ENCODE results near the gene PLEKHA3. TPM values are rescaled to one million over a fixed set of nuclear protein-coding genes. Genes with fewer than 3 reads are reported as not detected.

Gene PLEKHA3
- total and polyA plus RNA-seq, 10 of the 15 experiments (the other 5 are each of a cell fraction or from before 2014, with no cell fraction given): 1.4 to 21.1 (median 7.4) TPM

- FAIRE-seq: peak; percentile 77
- CTCF ChIA-PET: interaction anchor here (0.6 to 2.7 kb wide), 19 partner anchors 10 to 370 kb away, joined by 3 to 15 read pairs (median 5); partner anchors contain the start of gene RBM45
- Histone ChIP-seq H3K79me2 (ENCODE audit: control insufficient read depth, insufficient read depth, low read length) (peaks cover 43% of the 10 kb centered on the region), H3K9ac (ENCODE audit: control insufficient read depth, insufficient read depth, low read length) (no peak overlapping the region), H3K36me3 (ENCODE audit: control insufficient read depth in 2 of 2, insufficient read depth in 2 of 2, low read length in 1 of 2) (no peaks in the 10 kb centered on the region; a peak in 1 of 4 replicates), H3K9me3 (replicated peaks; ENCODE audit: control insufficient read depth, insufficient read depth, low read length) (no peaks in the 10 kb centered on the region), H3K4me1 (ENCODE audit: control insufficient read depth, insufficient read depth, low read length) (peaks cover 7% of the 10 kb centered on the region; the same call in 1 of the 2 replicates), H3K27ac (ENCODE audit: control insufficient read depth, insufficient read depth) (no peak overlapping the region), H4K20me1 (ENCODE audit: control insufficient read depth, insufficient read depth) (no peaks in the 10 kb centered on the region), H3K4me2 (ENCODE audit: control insufficient read depth, insufficient read depth) (peak overlapping the region; percentile 69), H3K27me3 (replicated peaks in 1 of 2; ENCODE audit: control insufficient read depth in 2 of 2, insufficient read depth in 2 of 2, low read length in 1 of 2) (no peaks in the 10 kb centered on the region), H3K4me3 (peak overlapping the region; percentile 93), H2AFZ (ENCODE audit: control insufficient read depth, low read depth, low read length) (no peak overlapping the region)
- peak; percentile 54 for DNase-seq (ENCODE audit: low read depth, low spot score)
- ATAC-seq: peak; percentile 35
- BruUV-seq (replicated peaks): no TSS peak
- SMC1A ChIA-PET (ENCODE audit: uncharacterized antibody, unreplicated experiment): interaction anchor here (0.8 to 3.0 kb wide), 22 partner anchors 11 to 252 kb away, joined by 3 to 21 read pairs (median 5); no protein-coding TSS in a partner anchor
- in situ Hi-C loops (cut with MboI): no loop called here
- RAD21 ChIA-PET (ENCODE audit: unreplicated experiment): interaction anchor here (0.6 to 2.5 kb wide), 15 partner anchors 25 to 218 kb away, joined by 3 to 29 read pairs (median 3); partner anchors contain the start of genes PJVK and PRKRA
- intact Hi-C loops (cut with micrococcal nuclease; ENCODE audit: unreplicated experiment): loop anchor here (5.0 kb wide), 1 partner anchor 220 kb away; no protein-coding TSS in a partner anchor
- POLR2A ChIA-PET: interaction anchor here (0.6 to 2.5 kb wide), 17 partner anchors 22 to 1297 kb away, joined by 3 to 19 read pairs (median 5); partner anchors contain the start of genes PJVK and PRKRA
- 0% methylated on average over 4 of the region's 4 CpGs for WGBS (ENCODE audit: insufficient coverage, insufficient replicate concordance, low lambda C conversion rate, missing lambda C conversion rate)
- no peak for TF ChIP-seq CEBPZ (IDR thresholded peaks at IDR 0.05; ENCODE audit: low read depth, low read length)
- TF ChIP-seq NFYB (IDR thresholded peaks at IDR 0.05; ENCODE audit: insufficient read depth, low read depth, low read length): no peak
- TF ChIP-seq POU2F2 (IDR thresholded peaks at IDR 0.05; ENCODE audit: borderline replicate concordance, low read depth, low read length): peak; percentile 85; the same call in 1 of the 3 replicates
- TF ChIP-seq HDAC2 (IDR thresholded peaks at IDR 0.05): no peak
- no peak for TF ChIP-seq ZZZ3 (IDR thresholded peaks at IDR 0.05; ENCODE audit: control insufficient read depth, insufficient read length, low read depth)
- TF ChIP-seq CBFB (IDR thresholded peaks at IDR 0.05; ENCODE audit: low read depth): no peak
- no peak for TF ChIP-seq CHD2 (IDR thresholded peaks at IDR 0.05; ENCODE audit: borderline replicate concordance, low read depth, low read length)
- TF ChIP-seq HDGF (IDR thresholded peaks at IDR 0.05): peak; percentile 47; the same call in 1 of the 2 replicates
- no peak for TF ChIP-seq SREBF2 (IDR thresholded peaks at IDR 0.05; ENCODE audit: low read length)
- peak; percentile 78 for TF ChIP-seq IRF4 (IDR thresholded peaks at IDR 0.05; ENCODE audit: low read depth, low read length)
- no peak for TF ChIP-seq ZNF274 (IDR thresholded peaks at IDR 0.05; ENCODE audit: insufficient read depth, insufficient read length)
- no peak for TF ChIP-seq POLR2A (IDR thresholded peaks at IDR 0.05; ENCODE audit: low read depth, low read length)
- TF ChIP-seq CREM (IDR thresholded peaks at IDR 0.05; ENCODE audit: low read depth): peak; percentile 34; the same call in 1 of the 2 replicates
- TF ChIP-seq JUNB (IDR thresholded peaks at IDR 0.05): peak; percentile 78
- TF ChIP-seq ZBTB40 (IDR thresholded peaks at IDR 0.05; ENCODE audit: borderline replicate concordance): no peak
- no peak for TF ChIP-seq SP1 (IDR thresholded peaks at IDR 0.05; ENCODE audit: low read depth, low read length)
- TF ChIP-seq BCL11A (IDR thresholded peaks at IDR 0.05; ENCODE audit: low read depth, low read length): no peak
- TF ChIP-seq MYC (IDR thresholded peaks at IDR 0.05; ENCODE audit: insufficient read depth, insufficient read length, insufficient replicate concordance, low read length, severe bottlenecking): no peak
These were observed 2.2 kb downstream of the PLEKHA3 start for GRCh38 chr2:178482437-178482836.

All from GM12878 (cell line).